SJSA1 (cell line): ENCODE results near the gene RCE1. TPM values are rescaled to one million over a fixed set of nuclear protein-coding genes. Genes with fewer than 3 reads are reported as not detected.
A peak's percentile ranks its signal among the peaks of the same experiment; 100 is the strongest.
"Not testable (repeated sequence)": the region's sequence is repeated elsewhere in the genome, so short reads cannot be mapped to it uniquely, and the experiment has no call there.

ENCODE experiments used
- DNase-seq, 2 experiments: peaks; one replicate each; pipeline ENCODE4 v3.0.0-alpha.2; 2015 to 2020; ENCODE audit warnings: low spot score in 2 of 2, low read depth in 1 of 2
- H3K27ac ChIP-seq: fragments of 250-450 bp; sonication (Bioruptor Pico); 2 replicates; pipeline ENCODE4 v1.5.1; 2020; ENCODE audit warnings: mild to moderate bottlenecking, moderate library complexity
- H3K27me3 ChIP-seq: fragments of 250-450 bp; sonication (Bioruptor Pico); replicated peaks from 2 replicates; pipeline ENCODE4 v1.5.1; 2020; ENCODE audit warnings: mild to moderate bottlenecking, moderate library complexity
- H3K36me3 ChIP-seq: fragments of 250-450 bp; sonication (Bioruptor Pico); 2 replicates; pipeline ENCODE4 v1.5.1; 2020; ENCODE audit warnings: mild to moderate bottlenecking
- H3K4me1 ChIP-seq: fragments of 250-450 bp; sonication (Bioruptor Pico); replicated peaks from 2 replicates; pipeline ENCODE4 v1.6.1; 2021; ENCODE audit warnings: mild to moderate bottlenecking
- H3K4me3 ChIP-seq: fragments of 250-450 bp; sonication (Bioruptor Pico); 2 replicates; pipeline ENCODE4 v1.5.1; 2020; ENCODE audit warnings: mild to moderate bottlenecking
- H3K9me3 ChIP-seq: fragments of 250-450 bp; sonication (Bioruptor Pico); replicated peaks from 2 replicates; pipeline ENCODE4 v1.5.1; 2020; ENCODE audit warnings: mild to moderate bottlenecking
- total RNA-seq: library from RNA; depleted of rRNA; stranded (reverse); fragments of >200 nt; shearing (Covaris generic); gene quantifications from 2 replicates; pipeline ENCODE4 v1.2.3, GENCODE V29; 2014; rRNA removed

RCE1 gene
- total RNA-seq = 75.0 and 76.3 TPM in 2 replicates

- H3K4me3 ChIP-seq = peak within 1 kb of the TSS; percentile 92
- peak within 1 kb of the TSS; percentile 97 for H3K27ac ChIP-seq
- peak; percentile 96 to 97 for DNase-seq
- H3K36me3 ChIP-seq = peaks cover 87% of the 10 kb centered on the region
- H3K27me3 ChIP-seq = no peaks in the 10 kb centered on the region
- no peaks in the 10 kb centered on the region for H3K9me3 ChIP-seq
- peaks cover 21% of the 10 kb centered on the region for H3K4me1 ChIP-seq
Observed at GRCh38 chr11:66842896-66843775, at the start of gene RCE1. Gene RCE1 (plus strand): TSS chr11:66843441. CDS start chr11:66843456, 15 bp downstream.

GRCh38 chr11:66799815-66800214 lies 43.4 kb upstream of the RCE1 start:
- not testable (repeated sequence) for H3K27me3 ChIP-seq, H3K4me3 ChIP-seq, DNase-seq, H3K36me3 ChIP-seq, H3K27ac ChIP-seq, H3K9me3 ChIP-seq, H3K4me1 ChIP-seq

GRCh38 chr11:66800720-66801428 lies 42.4 kb upstream of the RCE1 start:
- no peak for DNase-seq
- Histone ChIP-seq H3K27ac (no peak overlapping the region), H3K9me3 (no peaks in the 10 kb centered on the region), H3K4me3 (no peak overlapping the region), H3K4me1 (no peaks in the 10 kb centered on the region), H3K36me3 (no peaks in the 10 kb centered on the region), H3K27me3 (no peaks in the 10 kb centered on the region)

GRCh38 chr11:66809592-66809991 lies 33.6 kb upstream of the RCE1 start:
- Histone ChIP-seq H3K27me3 (no peaks in the 10 kb centered on the region), H3K27ac (no peak overlapping the region), H3K36me3 (no peaks in the 10 kb centered on the region), H3K9me3 (no peaks in the 10 kb centered on the region), H3K4me3 (no peak overlapping the region), H3K4me1 (no peaks in the 10 kb centered on the region)
- DNase-seq = no peak

- Histone ChIP-seq H3K27me3 (no peaks in the 10 kb centered on the region), H3K27ac (no peak overlapping the region), H3K4me1 (no peaks in the 10 kb centered on the region; the same call in 1 of the 2 replicates)
Observed at GRCh38 chr11:66810576-66811185, 32.6 kb upstream of the RCE1 start.

GRCh38 chr11:66814678-66815077 lies 28.6 kb upstream of the RCE1 start:
- Histone ChIP-seq H3K27ac (no peak overlapping the region), H3K4me1 (no peaks in the 10 kb centered on the region; the same call in 1 of the 2 replicates), H3K4me3 (no peak overlapping the region), H3K9me3 (no peaks in the 10 kb centered on the region), H3K36me3 (no peaks in the 10 kb centered on the region), H3K27me3 (no peaks in the 10 kb centered on the region)
- no peak for DNase-seq

More at GRCh38 chr11:66810576-66811185, 32.6 kb upstream of the RCE1 start:
- Histone ChIP-seq H3K4me3 (no peak overlapping the region), H3K9me3 (no peaks in the 10 kb centered on the region), H3K36me3 (no peaks in the 10 kb centered on the region)
- no peak for DNase-seq

GRCh38 chr11:66815646-66816045 lies 27.6 kb upstream of the RCE1 start:
- no peaks in the 10 kb centered on the region for H3K27me3 ChIP-seq
- no peak overlapping the region for H3K27ac ChIP-seq
- no peak for DNase-seq
- no peaks in the 10 kb centered on the region for H3K9me3 ChIP-seq
- no peak overlapping the region for H3K4me3 ChIP-seq
- H3K4me1 ChIP-seq = no peaks in the 10 kb centered on the region; the same call in 1 of the 2 replicates
- no peaks in the 10 kb centered on the region for H3K36me3 ChIP-seq

- H3K27ac ChIP-seq = no peak overlapping the region
- no peaks in the 10 kb centered on the region; the same call in 1 of the 2 replicates for H3K4me1 ChIP-seq
- H3K36me3 ChIP-seq = no peaks in the 10 kb centered on the region
- no peak for DNase-seq
- no peaks in the 10 kb centered on the region for H3K9me3 ChIP-seq
- no peaks in the 10 kb centered on the region for H3K27me3 ChIP-seq
- H3K4me3 ChIP-seq = no peak overlapping the region
Observed at GRCh38 chr11:66818231-66818955, 24.8 kb upstream of the RCE1 start.

GRCh38 chr11:66820381-66820780 lies 22.9 kb upstream of the RCE1 start:
- Histone ChIP-seq H3K9me3 (no peaks in the 10 kb centered on the region), H3K4me3 (no peak overlapping the region), H3K27me3 (no peaks in the 10 kb centered on the region), H3K36me3 (no peaks in the 10 kb centered on the region), H3K27ac (no peak overlapping the region), H3K4me1 (no peaks in the 10 kb centered on the region; the same call in 1 of the 2 replicates)
- no peak for DNase-seq

GRCh38 chr11:66820901-66821300 lies 22.3 kb upstream of the RCE1 start:
- Histone ChIP-seq H3K9me3 (no peaks in the 10 kb centered on the region), H3K27ac (no peak overlapping the region), H3K4me3 (no peak overlapping the region), H3K4me1 (no peaks in the 10 kb centered on the region), H3K27me3 (no peaks in the 10 kb centered on the region), H3K36me3 (no peaks in the 10 kb centered on the region)
- DNase-seq = no peak

GRCh38 chr11:66823700-66824099 lies 19.5 kb upstream of the RCE1 start:
- no peaks in the 10 kb centered on the region for H3K27me3 ChIP-seq
- no peak overlapping the region for H3K4me3 ChIP-seq
- H3K36me3 ChIP-seq = peaks cover 3% of the 10 kb centered on the region
- no peaks in the 10 kb centered on the region for H3K9me3 ChIP-seq
- DNase-seq = no peak
- no peak overlapping the region for H3K27ac ChIP-seq
- no peaks in the 10 kb centered on the region for H3K4me1 ChIP-seq

GRCh38 chr11:66824573-66824972 lies 18.7 kb upstream of the RCE1 start:
- not testable (repeated sequence) for H3K4me1 ChIP-seq, H3K27ac ChIP-seq, DNase-seq, H3K27me3 ChIP-seq, H3K4me3 ChIP-seq, H3K36me3 ChIP-seq, H3K9me3 ChIP-seq

GRCh38 chr11:66834539-66834845 lies 8.7 kb upstream of the RCE1 start:
- no peak overlapping the region for H3K27ac ChIP-seq
- H3K4me1 ChIP-seq = no peaks in the 10 kb centered on the region; the same call in 1 of the 2 replicates
- no peaks in the 10 kb centered on the region for H3K9me3 ChIP-seq
- no peak overlapping the region for H3K4me3 ChIP-seq
- no peaks in the 10 kb centered on the region for H3K27me3 ChIP-seq
- no peak for DNase-seq
- peaks cover 11% of the 10 kb centered on the region for H3K36me3 ChIP-seq
